Activated CD4-positive, alpha-beta T cell treated with anti-CD3 and anti-CD28 coated beads, Interleukin-10, Interleukin-2, amounts not matched to agents 100 ng/mL and 50 ng/mL, durations not matched to agents 16 hours and 8 hours (primary cell): ENCODE data around the gene ARHGAP23.
"Not testable (repeated sequence)": the region's sequence is repeated elsewhere in the genome, so short reads cannot be mapped to it uniquely, and the experiment has no call there.

Experiments used
- DNase-seq: peaks from one replicate; pipeline ENCODE4 v3.0.0-alpha.2; 2020

The ARHGAP23 gene

DNA sequence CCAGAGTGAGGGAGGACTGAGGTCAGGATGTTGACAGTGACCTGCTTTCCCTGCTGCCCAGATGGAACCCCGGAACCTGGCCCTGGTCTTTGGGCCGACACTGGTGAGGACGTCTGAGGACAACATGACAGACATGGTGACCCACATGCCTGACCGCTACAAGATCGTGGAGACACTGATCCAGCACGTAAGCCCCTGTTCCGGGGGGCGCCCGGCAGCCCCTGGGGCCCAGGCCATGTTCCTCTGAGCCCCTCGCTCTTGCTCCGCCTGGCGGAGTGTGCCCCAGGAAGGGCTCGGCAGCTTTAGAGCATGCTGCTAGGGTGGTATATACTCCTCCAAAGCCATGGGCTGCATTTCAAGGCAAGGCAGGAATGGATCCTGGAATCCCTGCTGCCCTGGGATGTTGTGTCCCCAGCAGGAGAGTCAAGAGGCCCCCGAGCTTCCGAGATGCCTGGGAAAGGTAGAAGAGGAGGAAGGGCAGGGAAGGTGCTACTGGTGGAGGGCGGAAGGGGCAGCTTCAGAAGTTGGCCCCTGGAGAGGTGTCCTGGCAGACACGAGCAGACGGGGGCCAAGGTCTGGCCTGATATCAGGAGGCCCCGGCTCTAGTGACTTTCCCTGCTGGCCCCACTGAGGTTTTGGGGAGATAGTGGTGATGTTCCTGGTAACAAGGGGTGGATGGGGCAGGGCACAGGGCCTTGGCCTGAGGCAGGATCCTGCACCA is 63.2 kb downstream of the ARHGAP23 start:
- DNase-seq, result not testable (repeated sequence)

DNA sequence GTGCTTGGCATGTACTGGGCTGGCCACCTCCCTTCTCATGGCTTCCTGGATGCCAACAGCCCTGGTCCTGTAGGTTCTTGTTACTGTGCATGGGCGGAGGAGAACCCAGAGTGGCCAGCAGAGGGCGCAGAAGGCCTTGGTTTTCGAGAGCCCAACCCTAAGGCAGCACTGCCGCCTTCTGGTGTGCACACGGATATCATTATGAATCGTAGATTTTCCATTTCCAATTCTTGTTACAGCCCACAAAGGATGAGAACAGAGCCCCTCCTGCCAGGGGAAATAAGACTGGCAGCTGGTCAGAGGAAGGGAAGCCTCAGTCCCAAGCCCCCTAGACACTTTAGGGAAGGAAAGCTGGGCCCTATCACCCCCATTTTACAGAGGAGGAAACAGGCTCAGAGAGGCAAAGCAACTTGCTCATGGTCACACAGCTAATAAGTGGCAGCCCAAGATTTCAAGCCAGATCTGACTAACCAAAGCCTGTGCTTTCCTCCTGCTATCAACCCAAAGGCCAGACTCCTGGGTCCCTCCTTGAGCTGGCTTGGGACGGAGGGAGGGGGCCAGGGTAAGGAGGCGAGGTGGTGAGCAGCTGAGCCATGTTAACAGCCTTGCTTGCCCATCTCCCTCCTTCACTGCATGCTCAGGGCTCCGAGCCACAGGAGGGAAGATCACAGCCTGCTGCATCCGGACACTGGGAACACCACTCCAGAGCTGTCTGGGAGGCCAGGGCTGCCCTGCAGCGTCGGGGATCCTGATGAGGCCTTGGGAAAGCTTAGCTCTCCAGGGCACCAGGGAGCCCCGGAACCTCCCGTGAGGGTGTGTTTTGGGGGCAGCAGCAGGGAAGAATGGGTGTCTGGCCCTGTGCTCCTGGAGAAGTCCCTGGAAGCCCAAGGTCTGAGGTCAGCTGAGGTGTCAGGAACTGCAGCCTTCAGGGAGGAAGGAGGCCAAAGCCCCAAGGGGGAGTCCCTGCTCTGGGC is 64.1 kb downstream of the ARHGAP23 start:
- DNase-seq, result peak; percentile 92

DNA sequence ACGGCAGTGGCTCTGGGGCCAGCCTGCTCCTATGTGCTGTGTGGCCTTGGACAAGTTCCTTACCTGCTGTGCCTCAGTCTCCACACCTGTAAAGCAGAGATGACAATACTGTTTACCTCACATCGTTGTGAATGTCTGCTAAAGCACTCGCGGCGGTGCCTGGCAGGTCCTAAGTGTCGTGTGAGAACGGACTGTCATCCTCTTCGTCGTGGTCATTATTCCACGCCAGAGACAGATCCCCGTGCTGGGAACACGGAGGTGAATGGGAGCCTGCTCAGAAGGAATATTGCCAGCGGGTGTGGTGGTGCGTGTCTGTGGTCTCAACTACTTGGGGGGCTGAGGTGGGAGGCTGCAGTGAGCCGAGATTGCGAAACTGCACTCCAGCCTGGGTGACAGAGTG is 65.9 kb downstream of the ARHGAP23 start:
- not testable (repeated sequence) for DNase-seq

DNA sequence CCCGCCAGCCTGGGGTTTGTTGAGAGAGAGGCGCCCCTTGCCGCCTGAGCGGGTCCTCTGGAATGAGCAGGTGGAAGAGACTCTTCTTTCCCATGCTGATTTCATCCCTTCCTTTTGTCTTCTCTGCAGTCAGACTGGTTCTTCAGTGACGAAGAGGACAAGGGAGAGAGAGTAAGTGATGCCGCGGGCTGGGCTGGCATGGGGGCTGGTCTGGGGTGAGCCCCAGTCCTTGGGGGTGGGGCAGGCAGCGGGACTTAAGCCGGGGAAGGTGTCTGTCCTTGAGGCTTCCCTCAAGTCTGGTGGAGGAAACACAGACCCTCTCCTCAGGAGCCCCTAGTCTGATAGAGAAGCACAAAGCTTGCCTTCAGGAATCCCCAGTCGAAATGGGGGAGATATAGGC is 69.4 kb downstream of the ARHGAP23 start:
- DNase-seq, result not testable (repeated sequence)

DNA sequence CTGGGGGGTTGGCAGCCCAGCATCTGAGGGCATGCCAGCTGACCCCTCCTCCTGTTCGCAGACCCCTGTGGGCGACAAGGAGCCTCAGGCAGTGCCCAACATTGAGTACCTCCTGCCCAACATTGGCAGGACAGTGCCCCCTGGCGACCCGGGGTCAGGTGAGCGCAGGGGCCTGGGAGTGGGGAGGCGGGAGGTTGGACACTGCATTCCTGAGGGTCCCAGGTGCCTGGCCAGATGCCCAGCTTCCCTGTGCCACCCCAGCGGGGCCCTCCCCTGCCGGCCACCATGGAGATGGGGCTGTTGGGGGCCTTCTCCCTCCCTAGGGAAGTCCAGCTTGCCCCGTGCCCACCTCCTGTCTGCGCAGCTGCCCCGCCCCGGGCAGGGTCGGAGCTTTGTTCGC is 70.1 kb downstream of the ARHGAP23 start:
- no peak for DNase-seq

DNA sequence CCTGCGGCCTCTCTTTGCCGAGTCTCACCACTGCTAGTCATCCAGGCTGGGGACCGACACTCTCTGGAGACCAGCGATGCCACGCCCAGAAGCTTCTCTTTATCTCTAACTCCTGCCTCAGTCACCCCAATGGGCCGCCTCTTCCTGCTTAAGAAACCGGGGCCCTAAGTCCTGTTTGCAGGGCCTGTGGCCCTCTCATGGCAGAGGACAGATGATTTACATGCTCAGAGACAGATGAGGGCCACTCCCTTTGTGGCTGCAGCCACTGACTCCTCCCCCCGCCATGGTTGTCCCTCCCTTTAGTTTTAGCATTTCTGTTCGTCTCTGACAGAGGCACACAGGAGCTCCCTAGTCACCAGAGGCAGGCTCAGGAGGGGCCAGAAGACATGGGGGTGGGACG is 71.0 kb downstream of the ARHGAP23 start:
- DNase-seq, result not testable (repeated sequence)

DNA sequence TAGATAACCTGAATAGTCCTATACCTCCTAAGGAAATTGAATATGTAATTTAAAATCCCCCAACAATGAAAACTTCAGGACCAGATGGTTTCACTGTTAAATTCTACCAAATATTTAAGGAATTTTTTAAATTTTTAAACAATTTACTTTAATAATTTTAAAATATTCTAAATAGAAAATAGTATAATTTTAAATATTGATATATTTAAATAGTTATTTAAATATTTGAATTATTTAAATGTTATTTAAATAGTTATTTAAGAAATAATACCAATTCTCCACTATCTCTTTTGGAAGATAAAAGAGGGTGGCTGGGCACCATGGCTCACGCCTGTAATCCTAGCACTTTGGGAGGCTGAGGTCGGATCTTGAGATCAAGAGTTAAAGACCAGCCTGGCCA is 73.5 kb downstream of the ARHGAP23 start:
- DNase-seq, result not testable (repeated sequence)

DNA sequence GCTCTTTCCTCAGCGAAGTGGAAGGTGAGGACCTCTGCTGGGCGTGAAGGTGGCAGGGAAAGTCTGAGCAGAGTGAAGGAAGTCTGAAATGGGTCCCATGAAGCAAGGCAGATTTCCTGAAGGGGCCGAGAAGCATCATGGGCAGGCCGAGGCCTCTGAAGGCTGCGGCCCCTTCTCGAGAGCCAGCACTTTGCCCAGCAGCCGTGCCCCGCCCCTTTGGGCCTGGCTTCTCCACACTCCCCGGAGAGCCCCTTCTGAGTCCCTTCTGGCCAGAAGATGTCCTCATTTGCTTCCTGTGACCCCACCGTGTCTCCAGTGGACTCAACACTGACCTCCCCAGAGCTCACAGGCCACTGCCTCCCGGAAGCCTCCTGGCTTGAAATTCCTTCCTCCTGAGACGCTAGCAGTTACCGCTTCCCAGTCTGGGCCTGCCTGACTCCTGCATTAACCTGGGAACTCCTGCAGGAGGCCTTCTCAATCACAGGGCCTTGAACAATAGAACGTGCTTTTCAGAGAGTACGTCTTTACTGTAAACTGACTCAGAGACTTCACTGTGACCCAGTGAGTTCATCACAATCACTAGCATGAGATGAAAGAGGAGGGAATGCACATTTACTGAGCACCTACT is 75.1 kb downstream of the ARHGAP23 start:
- not testable (repeated sequence) for DNase-seq

DNA sequence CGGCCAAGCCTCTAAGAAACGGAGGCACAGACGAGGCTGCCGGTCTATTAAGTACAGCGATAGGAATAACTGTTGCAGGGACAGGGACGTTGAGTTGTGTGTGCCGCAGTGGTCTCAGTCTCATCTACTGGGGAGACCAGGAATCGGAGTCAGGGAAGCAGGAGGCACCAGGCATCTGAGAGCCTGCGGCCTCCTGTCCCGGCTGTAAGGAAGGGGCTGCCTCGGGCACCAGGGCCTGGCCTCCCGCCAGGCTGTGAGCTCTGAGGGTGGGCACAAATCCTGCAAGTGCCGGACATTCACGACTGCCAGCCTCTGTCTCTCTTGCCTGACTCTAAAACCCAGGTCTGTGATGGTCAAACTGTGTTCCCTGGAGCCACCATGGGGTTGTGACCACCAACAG is 76.0 kb downstream of the ARHGAP23 start:
- no peak for DNase-seq

DNA sequence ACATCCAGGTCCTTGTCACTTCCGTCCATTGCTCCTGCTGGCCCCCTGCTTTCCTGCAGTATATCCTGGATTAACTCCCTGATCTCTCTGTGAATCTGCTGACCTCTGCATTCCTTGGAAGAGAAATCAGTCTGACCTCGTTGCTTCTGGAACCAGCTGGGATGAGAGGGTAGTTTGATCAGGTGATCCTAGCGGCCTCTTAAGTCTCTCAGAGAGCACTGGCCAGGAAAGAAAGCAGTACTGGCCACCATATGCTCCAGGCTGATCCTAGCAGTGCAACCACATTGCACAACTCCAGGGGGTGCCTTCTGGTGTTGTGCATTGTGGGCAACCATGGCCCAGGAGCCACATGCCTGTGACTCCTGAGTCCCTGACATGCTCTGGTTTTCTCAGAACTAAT is 79.2 kb downstream of the ARHGAP23 start:
- DNase-seq, result no peak

DNA sequence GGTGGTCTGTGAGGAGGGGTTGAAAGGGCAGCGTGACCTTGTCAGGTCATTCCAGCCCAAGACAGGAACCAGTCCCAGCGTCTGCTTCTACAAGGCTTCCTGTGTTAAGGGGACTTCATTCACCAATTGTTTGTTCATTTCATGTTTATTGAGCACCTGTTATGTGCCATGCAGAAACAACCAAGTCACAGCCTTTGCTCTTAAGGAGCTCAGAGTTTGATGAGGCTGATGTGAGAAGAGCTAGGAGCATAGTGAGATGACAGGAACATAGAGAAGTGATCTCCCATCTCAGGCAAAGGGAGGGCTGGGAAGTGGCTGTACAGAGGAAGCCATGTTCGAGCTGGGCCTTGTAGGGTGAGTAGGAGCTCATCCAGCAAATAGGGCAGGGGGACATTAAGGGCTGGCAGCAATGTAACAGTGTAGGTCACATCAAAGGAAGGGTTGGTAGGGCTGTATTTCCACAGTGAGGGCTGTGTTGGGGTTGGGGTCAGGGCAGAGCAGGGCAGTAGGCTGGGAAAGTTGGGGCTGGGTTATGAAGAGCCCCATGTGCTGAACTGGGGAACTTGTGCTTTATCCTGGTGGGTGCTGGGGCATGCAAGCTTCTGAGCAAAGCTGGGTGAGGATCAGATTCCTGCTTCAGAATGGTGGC is 79.8 kb downstream of the ARHGAP23 start:
- no peak for DNase-seq

DNA sequence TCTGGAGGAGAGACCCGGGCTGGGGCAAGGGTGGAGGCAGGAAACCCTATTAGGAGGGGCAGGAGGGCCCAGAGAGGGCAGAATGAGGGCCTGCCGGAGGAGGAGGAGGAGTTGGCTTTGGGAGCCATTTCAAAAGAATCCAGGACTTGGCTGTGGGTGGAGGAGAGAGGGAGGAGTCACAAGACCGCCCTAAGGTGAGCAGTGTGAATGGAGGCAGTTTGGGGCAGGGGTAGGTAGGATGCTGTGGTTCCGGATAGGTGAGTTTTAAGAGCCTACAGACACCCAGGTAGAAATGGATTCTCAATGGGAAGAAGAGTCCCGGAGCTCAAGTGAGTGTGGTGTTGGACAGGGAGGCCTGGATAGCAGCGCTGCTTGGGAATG is 80.3 kb downstream of the ARHGAP23 start:
- DNase-seq, result no peak

DNA sequence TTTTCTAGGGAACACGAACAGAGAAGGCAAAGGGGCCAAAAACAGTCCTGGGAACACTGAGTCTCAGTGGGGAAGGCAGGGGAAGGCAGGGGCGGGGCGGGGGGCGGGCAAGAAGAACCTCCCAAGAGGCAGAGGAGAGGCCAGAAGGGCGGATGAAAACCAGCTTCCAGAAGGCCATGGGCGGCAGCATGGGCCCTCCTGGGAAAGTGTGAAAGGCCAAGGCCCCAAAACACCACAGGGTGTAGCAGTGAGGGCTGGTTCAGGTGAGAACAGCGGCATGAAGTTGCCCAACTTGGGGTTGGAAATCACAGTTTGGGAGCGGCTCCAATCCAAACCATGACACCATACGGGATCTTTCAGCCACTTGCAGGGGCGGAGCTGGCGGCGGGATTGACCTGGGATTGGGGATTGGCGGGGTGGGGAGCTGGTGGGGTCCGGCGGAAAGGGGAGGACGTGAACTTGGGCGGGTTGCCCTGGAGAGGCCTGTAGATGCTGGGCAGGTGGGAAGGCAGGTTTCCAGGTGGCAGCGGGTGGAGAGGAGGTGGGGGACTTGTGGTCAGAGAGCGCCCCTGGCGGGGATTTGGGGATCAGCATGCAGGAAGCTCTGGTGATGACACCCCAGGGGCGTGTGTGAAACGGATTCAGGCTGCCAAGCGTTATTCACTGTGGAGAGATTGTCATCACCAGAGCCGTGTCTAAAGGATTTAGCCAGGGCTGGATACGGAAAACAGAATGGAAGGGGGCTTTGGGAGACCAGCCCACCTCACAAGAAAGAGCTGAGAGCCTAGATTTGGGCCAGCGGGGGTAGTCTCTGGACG is 80.9 kb downstream of the ARHGAP23 start:
- DNase-seq, result peak; percentile 80

DNA sequence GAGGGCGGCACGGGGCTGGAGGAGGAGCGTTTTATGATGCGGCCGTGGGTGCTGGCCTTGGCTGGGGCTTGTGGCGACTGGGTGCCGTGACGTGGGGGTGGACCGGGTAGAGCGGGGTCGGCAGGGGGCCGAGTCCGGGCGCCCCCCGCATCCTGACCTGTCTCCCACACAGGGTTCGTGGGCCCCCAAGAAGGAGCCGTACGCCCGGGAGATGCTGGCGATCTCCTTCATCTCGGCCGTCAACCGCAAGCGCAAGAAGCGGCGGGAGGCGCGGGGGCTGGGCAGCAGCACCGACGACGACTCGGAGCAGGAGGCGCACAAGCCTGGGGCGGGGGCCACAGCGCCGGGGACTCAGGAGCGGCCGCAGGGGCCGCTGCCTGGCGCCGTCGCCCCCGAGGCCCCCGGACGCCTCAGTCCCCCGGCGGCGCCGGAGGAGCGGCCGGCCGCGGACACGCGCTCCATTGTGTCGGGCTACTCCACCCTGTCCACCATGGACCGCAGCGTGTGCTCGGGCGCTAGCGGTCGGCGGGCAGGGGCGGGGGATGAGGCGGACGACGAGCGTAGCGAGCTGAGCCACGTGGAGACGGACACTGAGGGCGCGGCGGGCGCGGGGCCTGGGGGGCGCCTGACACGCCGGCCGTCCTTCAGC is 81.6 kb downstream of the ARHGAP23 start:
- no peak for DNase-seq

DNA sequence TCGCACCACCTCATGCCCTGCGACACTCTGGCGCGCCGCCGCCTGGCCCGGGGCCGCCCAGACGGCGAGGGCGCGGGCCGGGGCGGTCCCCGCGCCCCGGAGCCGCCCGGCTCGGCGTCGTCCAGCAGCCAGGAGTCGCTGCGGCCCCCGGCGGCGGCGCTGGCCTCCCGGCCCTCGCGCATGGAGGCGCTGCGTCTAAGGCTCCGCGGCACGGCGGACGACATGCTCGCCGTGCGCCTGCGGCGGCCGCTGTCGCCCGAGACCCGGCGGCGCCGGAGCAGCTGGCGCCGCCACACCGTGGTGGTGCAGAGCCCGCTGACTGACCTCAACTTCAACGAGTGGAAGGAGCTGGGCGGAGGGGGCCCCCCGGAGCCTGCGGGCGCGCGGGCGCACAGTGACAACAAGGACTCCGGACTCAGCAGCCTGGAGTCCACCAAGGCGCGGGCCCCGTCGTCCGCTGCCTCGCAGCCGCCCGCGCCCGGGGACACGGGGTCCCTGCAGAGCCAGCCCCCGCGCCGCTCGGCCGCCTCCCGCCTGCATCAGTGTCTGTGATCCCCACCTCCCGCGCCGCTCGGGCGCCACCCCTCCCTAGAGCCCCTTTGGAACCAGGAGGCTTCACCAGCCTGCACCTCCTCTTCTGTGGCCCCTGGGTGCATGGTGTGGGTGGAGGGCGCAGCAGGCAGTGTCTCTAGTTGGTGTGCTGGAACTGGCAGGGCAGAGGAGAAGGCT is 82.3 kb downstream of the ARHGAP23 start:
- no peak for DNase-seq

DNA sequence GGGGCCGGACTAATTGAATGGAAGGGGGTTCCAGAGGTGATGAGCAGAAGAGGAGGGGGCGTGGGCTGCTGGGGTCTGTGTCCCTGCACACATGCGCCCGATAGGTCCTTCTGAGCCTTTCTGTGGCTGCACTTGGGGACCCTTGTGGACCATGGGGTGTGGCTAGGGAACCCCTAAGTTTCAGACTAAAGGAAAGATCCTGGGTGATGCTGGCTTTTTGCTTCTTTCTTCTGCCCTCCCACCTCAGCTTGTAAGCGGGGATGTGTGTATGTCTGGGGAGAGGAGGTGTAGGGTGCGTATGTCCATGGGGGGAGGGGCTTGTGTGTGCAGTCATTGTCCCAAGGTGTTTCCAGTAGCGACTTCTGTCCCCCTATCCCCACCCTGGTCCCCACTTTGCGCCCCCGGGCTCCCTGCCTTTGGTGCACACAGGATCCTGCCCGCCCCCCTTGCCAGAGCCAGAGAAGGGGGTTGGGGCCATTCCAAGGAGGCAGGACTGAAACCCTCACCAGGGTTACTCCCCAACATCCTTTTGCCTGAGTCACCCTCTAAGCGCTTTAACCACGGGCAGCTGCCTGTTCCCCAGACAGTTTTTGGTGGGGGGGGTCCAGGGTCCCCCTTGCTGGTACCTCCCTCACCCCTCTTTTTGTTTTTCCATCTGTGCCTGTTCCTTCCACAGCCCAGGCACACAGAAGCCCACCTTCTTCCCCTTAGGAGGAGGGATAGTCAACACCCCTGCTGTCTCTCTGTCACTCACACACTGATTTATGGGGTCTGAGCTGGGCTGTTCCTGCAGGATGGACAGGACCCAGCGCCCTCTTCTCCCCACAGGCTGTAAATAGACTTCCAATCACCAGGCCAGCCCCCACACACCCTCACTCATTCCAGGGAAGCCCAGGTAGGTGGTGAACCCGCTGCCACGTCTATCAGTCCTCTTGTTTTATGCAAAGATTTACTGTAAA is 83.2 kb downstream of the ARHGAP23 start:
- DNase-seq, result no peak

DNA sequence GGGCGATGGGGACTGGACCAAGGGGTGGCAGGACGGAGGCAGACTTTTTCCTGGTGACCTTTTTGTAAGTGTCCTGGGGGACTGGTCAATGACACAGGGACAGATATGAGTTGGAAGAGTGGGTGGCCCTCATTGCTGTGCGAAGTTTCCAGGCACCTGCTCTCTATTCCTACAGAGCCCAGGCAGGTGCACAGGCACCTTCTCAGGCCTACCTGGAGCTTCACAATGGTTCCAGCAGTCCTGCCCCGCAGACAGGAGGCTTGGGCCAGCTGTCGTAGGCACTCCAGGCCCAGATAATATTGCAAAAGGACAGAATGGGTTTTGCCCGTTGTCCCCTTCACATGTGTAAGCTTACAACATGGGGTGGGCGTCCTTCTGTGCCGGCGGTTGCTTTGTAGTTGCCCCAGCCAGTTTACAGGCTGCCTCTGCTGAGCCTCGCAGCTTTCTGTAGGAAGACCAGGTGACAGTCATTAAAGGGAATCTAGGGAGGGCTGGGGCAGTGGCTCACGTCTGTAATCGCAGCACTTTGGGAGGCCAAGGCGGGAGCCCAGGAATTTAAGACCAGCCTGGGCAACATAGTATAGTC is 84.3 kb downstream of the ARHGAP23 start:
- DNase-seq, result no peak

DNA sequence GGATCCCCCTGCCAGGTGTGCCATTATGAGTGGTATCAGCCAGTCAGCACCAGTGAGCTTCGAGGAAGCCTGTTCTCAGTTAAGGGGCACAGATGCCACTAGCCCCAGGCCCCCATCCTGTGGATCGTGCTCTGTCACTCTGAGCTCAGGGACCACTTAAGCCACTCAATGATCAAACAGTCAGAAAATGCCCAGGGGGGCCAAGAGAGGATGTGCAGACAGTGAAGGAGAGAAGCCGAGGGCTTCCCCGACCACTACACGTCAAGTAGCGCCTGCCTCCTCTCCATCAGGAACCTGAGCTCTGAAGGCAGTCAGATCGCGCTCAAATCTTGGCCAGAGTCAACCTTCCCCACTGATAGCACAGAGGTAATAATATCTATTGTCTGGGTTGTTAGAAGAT is 98.3 kb downstream of the ARHGAP23 start:
- DNase-seq, result not testable (repeated sequence)

DNA sequence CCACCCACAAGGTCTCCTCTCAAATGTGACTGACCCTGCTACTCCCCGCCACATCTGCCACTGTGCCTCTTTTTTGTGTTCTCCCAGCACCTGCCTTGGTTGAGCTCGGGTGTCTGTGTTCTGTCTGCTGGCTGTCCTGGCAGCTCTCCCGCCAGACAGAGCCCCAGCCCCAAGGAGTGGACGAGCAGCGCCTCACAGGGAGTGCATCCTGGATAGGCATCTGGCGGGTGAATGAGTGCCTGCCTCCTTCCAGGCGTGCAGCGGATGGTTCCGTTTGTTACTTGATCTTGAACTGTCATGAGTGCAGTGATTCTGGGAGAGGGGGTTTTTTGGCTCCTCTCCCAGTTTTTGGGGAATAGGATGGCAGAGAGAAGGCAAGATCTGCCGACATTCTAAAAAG is 99.9 kb downstream of the ARHGAP23 start:
- not testable (repeated sequence) for DNase-seq
